Testis (tissue), 3 donors: ENCODE data around the gene RASAL2. TPM values are rescaled to one million over a fixed set of nuclear protein-coding genes. Genes with fewer than 3 reads are reported as not detected.

ENCODE experiments used
- DNase-seq: peaks from one replicate; pipeline ENCODE4 v3.0.0-alpha.2; 2019
- H3K27ac ChIP-seq, 2 donors: fragments of 200-600 bp; sonication (generic); one replicate each; pipeline ENCODE4 v1.5.1; 2019
- H3K27me3 ChIP-seq: fragments of 200-600 bp; sonication (generic); one replicate; pipeline ENCODE4 v1.5.1; 2019
- H3K36me3 ChIP-seq: fragments of 200-600 bp; sonication (generic); one replicate; pipeline ENCODE4 v1.5.1; 2017; ENCODE audit warnings: low read depth; ENCODE audit errors: missing control alignments
- H3K4me1 ChIP-seq: fragments of 200-600 bp; sonication (generic); one replicate; pipeline ENCODE4 v1.5.1; 2019
- H3K4me3 ChIP-seq, 2 donors: fragments of 200-600 bp; sonication (generic); one replicate each; pipeline ENCODE4 v1.5.1; 2017 to 2019
- H3K9me3 ChIP-seq: fragments of 200-600 bp; sonication (generic); one replicate; pipeline ENCODE4 v1.5.1; 2017
- CTCF ChIP-seq, 3 experiments: fragments of 450-650 bp in 2 of 3; fragments of 200-600 bp in 1 of 3; sonication (generic) in 1 of 3; IDR thresholded peaks; one replicate each; pipeline ENCODE4 v1.5.1; 2016 to 2019; ENCODE audit warnings: antibody characterized with exemption in 3 of 3, mild to moderate bottlenecking in 2 of 3, moderate library complexity in 1 of 3
- POLR2A ChIP-seq: fragments of 450-650 bp; IDR thresholded peaks from one replicate; pipeline ENCODE4 v1.6.1; 2017; ENCODE audit warnings: antibody characterized with exemption, mild to moderate bottlenecking, moderate library complexity
- WGBS, 2 donors: methylation state at CpG; one replicate each; pipeline ENCODE4 v1.1.5; 2018; 5-methylcytosine and 5-hydroxymethylcytosine counted together
- intact Hi-C: fragments of 100-400 bp; cut with DNase I; formaldehyde crosslinking; loops from one replicate; pipeline ENCODE4 v1.15.1; 2023; ENCODE audit warnings: low total_unique reads
- polyA plus RNA-seq: library from polyadenylated mRNA; stranded (reverse); fragments of 350-450 nt; fragmentation: Illumina TruSeq; extraction: RNeasy Lipid Tissue Mini Kit (QIAGEN cat#74804); gene quantifications from one replicate; pipeline ENCODE4 v1.2.3, GENCODE V29; 2014; ENCODE audit warnings: low read depth, low replicate concordance; ENCODE audit not compliant: insufficient read depth
- total RNA-seq, 2 donors: library from RNA; depleted of rRNA; stranded (reverse); fragments of >200 nt; gene quantifications; one replicate each; pipeline ENCODE4 v1.2.3, GENCODE V29; 2016

Gene RASAL2
- total and polyA plus RNA-seq, 3 donors from 2014 or later: 25.9 to 41.7 (median 39.6) TPM

- H3K9me3 ChIP-seq: no peaks in the 10 kb centered on the region
- no peak for TF ChIP-seq POLR2A
- no peak for TF ChIP-seq CTCF (IDR thresholded peaks at IDR 0.05)
- no peak overlapping the region for H3K27ac ChIP-seq
- no peaks in the 10 kb centered on the region for H3K27me3 ChIP-seq
- DNase-seq: no peak
- intact Hi-C loops: no loop called here
- H3K36me3 ChIP-seq: no peaks in the 10 kb centered on the region
- H3K4me1 ChIP-seq: no peaks in the 10 kb centered on the region
- 96 to 97% methylated on average over 1 of the region's 1 CpG for WGBS, 2 donors
- H3K4me3 ChIP-seq: no peak overlapping the region
These were observed 116.0 kb downstream of the RASAL2 start for GRCh38 chr1:178209935-178210334.

GRCh38 chr1:178218550-178218949 is 124.6 kb downstream of the RASAL2 start:
- H3K4me3 ChIP-seq: no peak overlapping the region
- H3K27ac ChIP-seq: no peak overlapping the region
- H3K27me3 ChIP-seq: no peaks in the 10 kb centered on the region
- no peaks in the 10 kb centered on the region for H3K36me3 ChIP-seq
- DNase-seq: no peak
- intact Hi-C loops: no loop called here
- 93% methylated on average over 6 of the region's 6 CpGs for WGBS, 2 donors
- no peaks in the 10 kb centered on the region for H3K4me1 ChIP-seq
- TF ChIP-seq POLR2A (no peak), CTCF (IDR thresholded peaks at IDR 0.05) (no peak)
- H3K9me3 ChIP-seq: no peaks in the 10 kb centered on the region

GRCh38 chr1:178220094-178220493 is 126.2 kb downstream of the RASAL2 start:
- Histone ChIP-seq H3K27ac (no peak overlapping the region), H3K4me1 (no peaks in the 10 kb centered on the region), H3K36me3 (no peaks in the 10 kb centered on the region), H3K9me3 (no peaks in the 10 kb centered on the region), H3K4me3 (no peak overlapping the region), H3K27me3 (no peaks in the 10 kb centered on the region)
- no peak for TF ChIP-seq CTCF (IDR thresholded peaks at IDR 0.05)
- no peak for TF ChIP-seq POLR2A
- intact Hi-C loops: no loop called here
- 95 to 100% methylated on average over 1 of the region's 1 CpG for whole genome bisulfite sequencing, 2 donors
- no peak for DNase-seq

GRCh38 chr1:178223289-178223688 is 129.4 kb downstream of the RASAL2 start:
- TF ChIP-seq POLR2A (no peak), CTCF (IDR thresholded peaks at IDR 0.05) (no peak)
- H3K9me3 ChIP-seq: no peaks in the 10 kb centered on the region
- 87 to 94% methylated on average over 1 of the region's 1 CpG for WGBS, 2 donors
- no peak overlapping the region for H3K4me3 ChIP-seq
- no peaks in the 10 kb centered on the region for H3K27me3 ChIP-seq
- no peaks in the 10 kb centered on the region for H3K36me3 ChIP-seq
- intact Hi-C loops: no loop called here
- H3K27ac ChIP-seq: no peak overlapping the region
- H3K4me1 ChIP-seq: no peaks in the 10 kb centered on the region
- no peak for DNase-seq

GRCh38 chr1:178224358-178224757 is 130.5 kb downstream of the RASAL2 start:
- no peak for DNase-seq
- Histone ChIP-seq H3K4me3 (no peak overlapping the region), H3K9me3 (no peaks in the 10 kb centered on the region), H3K27ac (no peak overlapping the region), H3K36me3 (no peaks in the 10 kb centered on the region), H3K4me1 (no peaks in the 10 kb centered on the region), H3K27me3 (no peaks in the 10 kb centered on the region)
- TF ChIP-seq POLR2A (no peak), CTCF (IDR thresholded peaks at IDR 0.05) (no peak)
- 60 to 66% methylated on average over 4 of the region's 4 CpGs for WGBS, 2 donors
- intact Hi-C loops: no loop called here
